Panc1 (cell line): ENCODE measurements around the gene CXCL6. TPM values are rescaled to one million over a fixed set of nuclear protein-coding genes. Genes with fewer than 3 reads are reported as not detected.

Experiments
- ATAC-seq: fragments of 200-7000 bp; cut with Tn5 transposase; 2 replicates; pipeline ENCODE4 v1.9.1; 2020; ENCODE audit warnings: mild to moderate bottlenecking, moderate library complexity
- BruUV-seq: library from RNA; stranded (reverse); fragments of 400-500 nt; replicated peaks from 2 replicates; lab custom pipeline; 2021; lab: Mats Ljungman, UMichigan
- CTCF ChIA-PET: fragments of 300-600 bp; sonication (Branson Sonifier 250); formaldehyde crosslinking; loops from one replicate; lab custom pipeline; 2022; ENCODE audit warnings: antibody characterized with exemption; lab: Charles Lee
- POLR2A ChIA-PET: fragments of 300-600 bp; sonication (Branson Sonifier 250); formaldehyde crosslinking; loops from one replicate; lab custom pipeline; 2022; ENCODE audit warnings: antibody characterized with exemption; lab: Charles Lee
- DNase-seq: peaks from one replicate; pipeline ENCODE4 v3.0.0-alpha.2; 2010; ENCODE audit warnings: low read depth, low spot score
- H3K27ac ChIP-seq: 2 replicates; pipeline ENCODE4 v1.5.1; 2011; ENCODE audit warnings: mild to moderate bottlenecking, low read length, inconsistent platforms
- H3K27me3 ChIP-seq: fragments of 200-500 bp; sonication (Bioruptor generic); 2 replicates; pipeline ENCODE4 v1.6.0; 2014; ENCODE audit warnings: low read length, inconsistent platforms; ENCODE audit not compliant: control insufficient read depth, insufficient read depth
- H3K36me3 ChIP-seq: fragments of 200-500 bp; sonication (Bioruptor generic); 2 replicates; pipeline ENCODE4 v1.5.1; 2014; ENCODE audit warnings: inconsistent platforms, mild to moderate bottlenecking, low read length, moderate library complexity; ENCODE audit not compliant: control insufficient read depth, insufficient read depth
- H3K4me1 ChIP-seq: 2 replicates; pipeline ENCODE4 v1.5.1; 2011; ENCODE audit warnings: inconsistent platforms, mild to moderate bottlenecking, low read length, moderate library complexity; ENCODE audit not compliant: control insufficient read depth, insufficient read depth
- H3K4me3 ChIP-seq, 2 experiments: 2 replicates each; pipeline ENCODE4 v1.5.1; 2011 to 2012; ENCODE audit warnings: low read depth in 2 of 2, low read length in 2 of 2, mild to moderate bottlenecking in 2 of 2, inconsistent platforms in 1 of 2, moderate library complexity in 1 of 2
- H3K9me3 ChIP-seq: fragments of 200-500 bp; sonication (Bioruptor generic); 2 replicates; pipeline ENCODE4 v1.5.1; 2014; ENCODE audit warnings: low read depth, mild to moderate bottlenecking, inconsistent platforms, low read length, moderate library complexity; ENCODE audit not compliant: control insufficient read depth, insufficient read depth
- POLR2AphosphoS5 ChIP-seq: IDR thresholded peaks from 2 replicates; pipeline ENCODE4 v1.6.1; 2012; ENCODE audit warnings: mild to moderate bottlenecking, low read depth, low read length, moderate library complexity
- REST ChIP-seq, 2 experiments: IDR thresholded peaks; 2 replicates each; pipeline ENCODE4 v1.6.1; 2011 to 2012; ENCODE audit warnings: low read depth in 2 of 2, control low read depth in 1 of 2, low read length in 1 of 2, mild to moderate bottlenecking in 1 of 2, moderate library complexity in 1 of 2; ENCODE audit not compliant: insufficient read depth in 1 of 2
- SIN3A ChIP-seq: IDR thresholded peaks from 2 replicates; pipeline ENCODE4 v1.6.1; 2012; ENCODE audit warnings: low read depth, mild to moderate bottlenecking, low read length, moderate library complexity, borderline replicate concordance; ENCODE audit not compliant: insufficient read depth
- TCF7L2 ChIP-seq: IDR thresholded peaks from 2 replicates; pipeline ENCODE4 v1.6.1; 2011; ENCODE audit warnings: mild to moderate bottlenecking, low read depth, low read length, inconsistent platforms
- in situ Hi-C: cut with HindIII; loops from 2 replicates; pipeline ENCODE4 v1.10.0; 2016; ENCODE audit warnings: low sequenced_read_pairs, low pct_unique_long_range_greater_than_20kb
- intact Hi-C: fragments of 100-400 bp; cut with micrococcal nuclease; formaldehyde crosslinking; loops from one replicate; pipeline ENCODE4 v1.10.0; 2022; ENCODE audit not compliant: unreplicated experiment
- total RNA-seq: library from RNA; stranded (reverse); gene quantifications from one replicate; pipeline ENCODE4 v1.2.1, GENCODE V29; 2021; ENCODE audit not compliant: unreplicated experiment
- TF ChIP-seq, protein P1 (sequence below): fragments of 450-650 bp; IDR thresholded peaks from 2 replicates; pipeline ENCODE4 v1.5.1; 2017; ENCODE audit warnings: mild to moderate bottlenecking

The CXCL6 gene
- total RNA-seq, 1 experiment from 2014 or later: 0.33 TPM

DNA sequence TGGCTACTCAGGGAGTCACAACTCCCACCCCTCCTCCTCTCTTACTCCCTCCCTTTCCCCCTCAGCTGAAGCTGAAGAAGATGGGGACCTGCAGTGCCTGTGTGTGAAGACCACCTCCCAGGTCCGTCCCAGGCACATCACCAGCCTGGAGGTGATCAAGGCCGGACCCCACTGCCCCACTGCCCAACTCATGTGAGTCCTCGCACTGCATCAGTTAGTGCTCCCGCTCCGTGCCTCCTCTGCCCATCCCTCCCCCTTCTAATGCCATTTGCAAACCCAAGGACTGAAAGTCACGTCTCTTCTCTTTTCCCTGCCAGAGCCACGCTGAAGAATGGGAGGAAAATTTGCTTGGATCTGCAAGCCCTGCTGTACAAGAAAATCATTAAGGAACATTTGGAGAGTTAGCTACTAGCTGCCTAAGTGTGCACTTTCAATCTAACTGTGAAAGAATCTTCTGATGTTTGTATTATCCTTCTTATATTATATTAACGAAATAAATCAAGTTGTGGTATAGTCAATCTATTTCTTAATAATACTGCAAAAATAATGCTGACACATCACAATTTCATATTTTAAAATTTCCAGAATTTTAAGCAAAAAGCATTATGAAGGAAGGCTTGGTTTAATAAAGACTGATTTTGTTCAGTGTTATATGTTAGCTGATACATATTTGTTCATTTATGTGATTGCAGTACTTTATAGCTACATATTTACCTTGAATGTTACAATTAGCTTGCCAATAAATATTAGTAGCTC is 17.4 kb downstream of the CXCL6 start:
- DNase-seq (no peak), ATAC-seq (peak; percentile 37; the same call in 1 of the 2 replicates)
- H3K27me3 ChIP-seq: no peaks in the 10 kb centered on the region
- peak overlapping the region; percentile 39 to 50 for H3K4me3 ChIP-seq
- H3K9me3 ChIP-seq: no peaks in the 10 kb centered on the region
- H3K36me3 ChIP-seq: no peaks in the 10 kb centered on the region
- ChIA-PET POLR2A (interaction anchor here (0.6 kb wide), 1 partner anchor 29 kb away, joined by 3 read pairs; no protein-coding TSS in a partner anchor), CTCF (interaction anchor here (1.0 kb wide), 1 partner anchor 11 kb away, joined by 5 read pairs; no protein-coding TSS in a partner anchor)
- TF ChIP-seq SIN3A (no peak), TCF7L2 (no peak), REST (IDR thresholded peaks at IDR 0.05; ENCODE audit: insufficient read depth in 1 of 2, low read depth in 2 of 2, low read length in 1 of 2) (no peak), POLR2AphosphoS5 (no peak)
- TF ChIP-seq, protein P1, sequence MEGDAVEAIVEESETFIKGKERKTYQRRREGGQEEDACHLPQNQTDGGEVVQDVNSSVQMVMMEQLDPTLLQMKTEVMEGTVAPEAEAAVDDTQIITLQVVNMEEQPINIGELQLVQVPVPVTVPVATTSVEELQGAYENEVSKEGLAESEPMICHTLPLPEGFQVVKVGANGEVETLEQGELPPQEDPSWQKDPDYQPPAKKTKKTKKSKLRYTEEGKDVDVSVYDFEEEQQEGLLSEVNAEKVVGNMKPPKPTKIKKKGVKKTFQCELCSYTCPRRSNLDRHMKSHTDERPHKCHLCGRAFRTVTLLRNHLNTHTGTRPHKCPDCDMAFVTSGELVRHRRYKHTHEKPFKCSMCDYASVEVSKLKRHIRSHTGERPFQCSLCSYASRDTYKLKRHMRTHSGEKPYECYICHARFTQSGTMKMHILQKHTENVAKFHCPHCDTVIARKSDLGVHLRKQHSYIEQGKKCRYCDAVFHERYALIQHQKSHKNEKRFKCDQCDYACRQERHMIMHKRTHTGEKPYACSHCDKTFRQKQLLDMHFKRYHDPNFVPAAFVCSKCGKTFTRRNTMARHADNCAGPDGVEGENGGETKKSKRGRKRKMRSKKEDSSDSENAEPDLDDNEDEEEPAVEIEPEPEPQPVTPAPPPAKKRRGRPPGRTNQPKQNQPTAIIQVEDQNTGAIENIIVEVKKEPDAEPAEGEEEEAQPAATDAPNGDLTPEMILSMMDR: no peak
- H3K4me1 ChIP-seq: no peaks in the 10 kb centered on the region
- intact Hi-C loops (no loop called here), in situ Hi-C loops (no loop called here)
- H3K27ac ChIP-seq: no peak overlapping the region; the same call in 1 of the 2 replicates
- no TSS peak for BruUV-seq

DNA sequence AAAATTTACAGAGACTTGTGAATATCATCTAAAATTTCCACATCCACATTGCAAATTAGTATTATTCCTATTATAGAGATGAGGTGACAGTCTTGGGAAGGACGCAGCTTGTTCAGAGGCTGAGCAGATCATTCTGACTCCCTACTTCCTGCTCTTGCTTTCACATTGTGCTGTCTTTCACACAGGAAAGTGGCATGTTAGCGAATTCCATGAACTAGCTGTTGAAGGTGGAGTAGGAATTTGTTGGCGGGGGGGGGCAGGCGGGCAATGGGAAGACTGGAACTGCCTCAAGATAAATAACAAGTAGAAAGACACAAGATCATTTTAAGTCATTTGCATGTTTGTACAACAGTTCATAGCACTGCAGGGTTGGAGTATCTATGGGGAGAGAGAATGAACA is 18.9 kb downstream of the CXCL6 start:
- Histone ChIP-seq H3K4me1 (no peaks in the 10 kb centered on the region), H3K27me3 (no peaks in the 10 kb centered on the region), H3K27ac (no peak overlapping the region), H3K9me3 (no peaks in the 10 kb centered on the region), H3K36me3 (no peaks in the 10 kb centered on the region), H3K4me3 (no peak overlapping the region)
- TF ChIP-seq TCF7L2: no peak
- no peak for TF ChIP-seq SIN3A
- TF ChIP-seq POLR2AphosphoS5: no peak
- TF ChIP-seq, protein P1: no peak
- no peak for TF ChIP-seq REST (IDR thresholded peaks at IDR 0.05; ENCODE audit: insufficient read depth in 1 of 2, low read depth in 2 of 2, low read length in 1 of 2)
- ChIA-PET POLR2A (no interaction called here), CTCF (no interaction called here)
- ATAC-seq (no peak), DNase-seq (no peak)
- BruUV-seq: no TSS peak
- in situ Hi-C loops: no loop called here
- intact Hi-C loops: no loop called here
